HG03045 (cell line): Measurements from ENCODE around the gene PCSK4.
"Not testable (repeated sequence)": the region's sequence is repeated elsewhere in the genome, so short reads cannot be mapped to it uniquely, and the experiment has no call there.

Experiments used
- ATAC-seq: cut with Tn5 transposase; IDR thresholded peaks from one replicate; pipeline ENCODE4 v1.9.1; 2021; ENCODE audit warnings: mild to moderate bottlenecking, moderate library complexity; ENCODE audit not compliant: unreplicated experiment

The PCSK4 gene

DNA sequence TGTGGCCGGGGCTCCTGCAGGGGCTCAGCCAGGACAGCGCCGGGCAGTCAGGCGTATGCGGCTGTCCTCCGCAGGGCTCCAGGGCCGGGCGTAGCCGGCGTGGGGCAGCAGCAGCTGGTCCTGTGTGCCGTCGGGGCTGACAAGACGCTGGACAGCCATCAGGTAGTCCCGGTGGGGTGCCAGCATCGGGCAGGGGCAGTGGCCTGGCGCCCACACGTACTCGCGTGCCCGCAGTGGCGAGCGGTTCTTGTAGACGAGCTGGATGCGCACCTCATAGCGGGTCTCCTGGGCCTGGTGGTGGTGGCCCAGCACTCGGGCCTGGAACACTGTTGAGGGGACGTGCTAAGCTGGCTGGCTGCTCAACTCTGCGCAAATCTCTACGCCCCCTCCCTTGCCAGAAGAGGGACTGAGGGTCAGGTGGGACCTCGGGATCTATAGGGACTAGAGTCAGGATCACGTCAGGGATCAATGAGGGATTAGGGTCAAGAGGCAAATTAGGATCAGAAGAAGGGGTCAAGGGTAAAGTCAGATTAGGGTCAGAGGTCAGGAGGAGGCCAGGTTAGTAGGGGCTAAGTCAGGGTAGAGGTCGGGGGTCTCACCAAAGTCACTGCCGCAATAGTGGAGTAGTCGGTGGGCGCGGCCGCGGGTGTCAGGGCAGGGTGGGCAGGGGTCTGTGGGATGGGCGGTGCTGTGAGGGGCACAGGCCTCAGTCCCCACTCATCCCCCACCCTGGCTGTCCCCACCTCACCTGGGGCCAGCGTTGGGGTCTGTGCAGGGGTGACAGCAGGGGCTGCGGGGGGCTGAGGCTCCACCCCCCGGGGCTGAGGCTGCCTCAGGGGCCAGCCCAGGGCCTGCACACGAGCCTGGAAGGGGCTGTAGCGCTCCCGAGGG is 16.1 kb upstream of the PCSK4 start:
- ATAC-seq = no peak

DNA sequence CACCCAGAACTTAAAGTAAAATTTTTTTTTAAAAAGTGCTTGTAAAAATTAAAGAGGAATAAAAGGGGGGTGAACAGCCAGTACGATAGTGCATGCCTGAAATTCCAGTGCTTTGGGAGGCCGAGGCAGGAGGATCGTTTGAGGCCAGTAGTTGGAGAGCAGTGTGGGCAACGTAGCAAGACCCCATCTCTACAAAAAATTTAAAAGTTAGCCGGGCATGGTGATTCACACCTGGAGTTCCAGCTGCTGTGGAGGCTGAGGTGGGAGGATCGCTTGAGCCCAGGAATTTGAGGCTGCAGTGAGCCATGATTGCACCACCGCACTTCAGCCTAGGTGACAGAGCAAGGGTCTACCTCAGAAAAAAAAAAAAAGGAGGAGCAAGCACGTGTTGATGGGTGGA is 14.9 kb upstream of the PCSK4 start:
- no peak for ATAC-seq

DNA sequence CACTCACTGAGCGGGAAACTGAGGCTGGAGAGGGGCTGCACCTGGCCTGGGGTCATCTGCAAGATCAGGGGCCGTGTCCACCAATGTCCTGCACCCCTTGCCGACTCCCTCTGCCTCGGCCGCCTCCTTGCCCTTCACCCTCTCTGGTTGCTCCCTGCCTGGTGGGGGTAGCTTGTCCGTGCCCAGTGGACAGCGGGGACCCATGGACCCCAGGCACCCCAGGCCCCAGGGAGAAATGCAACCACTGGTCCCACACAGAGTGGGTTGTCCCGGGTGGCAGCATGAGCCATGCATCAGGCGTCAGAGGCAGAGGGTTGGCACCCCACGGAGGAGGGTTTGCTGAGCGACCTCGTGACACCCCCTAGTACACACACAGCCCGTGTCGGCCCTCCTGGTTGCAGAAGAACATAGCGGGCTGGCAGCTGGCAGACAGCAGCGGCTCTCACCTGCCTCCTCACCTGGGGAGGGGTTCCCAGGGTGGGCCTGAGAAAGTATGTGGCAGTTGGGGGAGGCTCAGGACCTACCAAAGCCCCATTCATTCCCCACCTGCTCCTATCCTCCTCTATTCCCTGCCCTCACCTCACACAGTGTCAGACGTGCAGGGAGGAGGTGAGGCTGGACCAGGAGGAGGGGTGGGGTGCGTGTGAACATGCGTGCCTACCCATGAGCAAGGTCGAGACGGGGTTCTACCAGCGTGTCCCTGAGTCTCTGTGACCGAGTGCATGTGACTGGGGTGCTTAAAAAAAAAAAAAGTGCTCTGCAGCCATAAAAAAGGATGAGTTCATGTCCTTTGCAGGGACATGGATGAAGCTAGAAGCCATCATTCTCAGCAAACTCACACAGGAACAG is 14.0 kb upstream of the PCSK4 start:
- no peak for ATAC-seq

DNA sequence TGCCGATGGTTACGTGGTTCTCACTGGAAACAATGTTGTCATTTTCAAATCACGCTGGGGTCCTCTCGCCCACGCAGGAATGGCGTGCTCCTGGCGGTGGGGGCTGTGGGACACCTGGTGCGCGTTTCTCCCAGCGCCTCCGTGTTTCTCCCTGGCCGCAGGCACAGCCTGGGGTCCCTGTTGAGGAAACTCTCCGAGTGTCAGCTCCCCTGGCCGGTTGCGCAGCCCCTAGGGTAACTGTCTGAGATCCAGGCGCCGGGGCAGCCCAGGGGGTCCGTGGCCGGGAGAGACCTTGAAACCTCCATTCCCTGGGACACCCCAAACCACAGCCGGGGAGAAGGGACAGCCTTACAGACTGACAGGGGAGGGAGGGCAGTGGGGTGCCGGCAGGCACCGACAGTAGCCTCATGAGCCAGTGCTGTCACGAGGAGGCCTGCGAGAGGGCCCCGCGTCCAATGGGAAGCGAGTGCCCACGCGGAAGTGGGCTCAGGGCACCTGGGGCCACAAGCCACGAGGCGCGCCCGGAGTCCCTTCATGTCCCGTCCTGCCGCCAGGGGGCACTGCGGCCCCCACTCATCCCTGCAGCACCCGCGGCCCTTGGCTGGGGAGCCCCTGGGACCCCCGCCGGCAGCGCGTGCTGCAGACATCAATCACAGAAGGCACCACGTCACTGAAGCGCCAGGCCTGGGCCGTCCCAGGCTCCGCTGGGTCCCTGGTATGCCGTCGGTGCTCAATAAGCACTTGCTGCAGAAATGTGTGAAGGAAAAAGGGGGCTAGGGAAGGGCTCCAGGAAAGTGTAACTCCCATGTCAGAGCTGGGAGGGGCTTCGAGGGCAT is 13.2 kb upstream of the PCSK4 start:
- no peak for ATAC-seq

GRCh38 chr19:1502433-1503088 is 12.4 kb upstream of the PCSK4 start:
- no peak for ATAC-seq

GRCh38 chr19:1501200-1501595 is 11.0 kb upstream of the PCSK4 start:
- no peak for ATAC-seq

GRCh38 chr19:1499231-1499630 is 9.1 kb upstream of the PCSK4 start:
- ATAC-seq = not testable (repeated sequence)

GRCh38 chr19:1497578-1498235 is 7.6 kb upstream of the PCSK4 start:
- no peak for ATAC-seq

DNA sequence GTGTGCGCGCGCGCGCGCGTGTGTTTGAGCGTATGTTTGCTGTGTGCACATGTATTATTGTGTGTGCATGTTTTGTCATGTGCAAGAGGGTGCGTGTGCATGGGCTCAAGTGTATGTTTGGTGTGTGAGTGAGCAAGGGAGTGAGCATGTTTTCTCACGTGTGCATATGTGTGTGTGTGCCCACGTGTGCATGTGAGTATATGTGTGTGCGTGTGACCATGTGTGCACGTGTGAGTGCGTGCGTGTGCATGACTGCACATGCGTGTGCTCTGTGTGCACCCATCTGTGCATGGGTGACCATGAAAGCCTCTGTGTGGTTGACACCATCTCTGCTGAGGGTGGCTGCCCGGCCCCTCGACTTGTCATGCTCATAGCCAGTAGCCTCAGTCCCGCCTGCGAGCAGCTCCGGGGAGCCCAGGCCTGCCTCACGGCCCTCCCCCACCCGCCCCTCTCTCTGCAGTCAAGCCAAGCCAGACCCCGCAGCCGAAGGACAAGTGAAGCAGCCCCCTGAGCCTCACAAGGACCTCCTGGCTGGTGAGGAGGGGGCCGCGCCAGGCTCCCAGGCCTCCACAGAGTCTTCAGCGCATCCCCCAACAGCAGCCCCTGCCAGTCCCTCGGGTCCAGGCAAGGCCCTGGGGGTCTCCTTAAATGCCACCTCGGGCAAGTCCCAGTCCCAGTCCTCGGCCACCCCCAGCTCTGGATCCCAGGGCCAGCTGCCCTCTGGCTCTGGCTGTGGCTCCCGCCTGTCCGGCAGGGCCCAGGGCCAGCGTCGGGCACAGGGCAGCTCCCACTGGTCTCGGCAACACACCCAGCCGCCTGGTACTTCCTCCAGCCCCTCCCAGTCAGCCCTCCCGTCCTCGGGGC is 6.8 kb upstream of the PCSK4 start:
- ATAC-seq = no peak

DNA sequence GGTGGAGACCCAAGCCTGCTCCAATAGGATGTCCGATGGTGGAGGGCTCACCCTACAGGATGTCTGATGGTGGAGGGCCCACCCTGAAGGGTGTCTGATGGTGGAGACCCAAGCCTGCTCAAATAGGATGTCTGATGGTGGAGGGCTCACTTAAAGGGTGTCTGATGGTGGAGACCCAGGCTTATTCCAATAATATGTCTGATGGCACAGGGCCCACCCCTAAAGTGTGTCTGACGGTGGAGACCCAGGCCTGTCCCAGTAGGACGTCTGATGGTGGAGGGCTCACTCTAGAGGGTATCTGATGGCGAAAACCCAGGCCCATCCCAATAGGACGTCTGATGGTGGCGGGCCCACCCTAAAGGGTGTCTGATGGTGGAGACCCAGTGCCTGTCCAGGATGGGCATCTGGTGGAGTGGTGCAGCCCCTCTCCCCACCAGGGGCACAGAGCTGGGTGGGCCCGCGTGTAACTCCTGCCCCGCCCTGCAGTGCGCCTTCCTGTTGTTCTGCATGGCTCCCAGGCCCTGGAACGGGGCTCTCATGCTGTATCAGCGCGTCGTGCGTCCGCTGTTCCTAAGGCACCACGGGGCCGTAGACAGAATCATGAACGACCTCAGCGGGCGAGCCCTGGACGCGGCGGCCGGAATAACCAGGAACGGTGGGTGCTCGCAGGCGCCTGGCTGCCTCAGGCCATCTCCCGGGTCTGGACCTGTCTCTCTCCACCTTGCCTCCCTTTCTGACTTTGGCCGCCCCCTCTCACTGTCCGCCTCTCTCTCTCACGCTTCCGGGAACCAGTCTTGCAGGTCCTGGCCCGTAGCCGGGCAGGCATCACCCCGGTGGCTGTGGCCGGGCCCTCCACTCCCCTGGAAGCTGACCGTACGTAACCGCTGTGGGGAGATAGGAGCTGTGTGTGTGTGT is 5.9 kb upstream of the PCSK4 start:
- ATAC-seq = no peak

GRCh38 chr19:1495051-1495798 is 5.1 kb upstream of the PCSK4 start:
- no peak for ATAC-seq

GRCh38 chr19:1494115-1494815 is 4.1 kb upstream of the PCSK4 start:
- ATAC-seq = no peak

GRCh38 chr19:1492474-1493006 is 2.4 kb upstream of the PCSK4 start:
- no peak for ATAC-seq

DNA sequence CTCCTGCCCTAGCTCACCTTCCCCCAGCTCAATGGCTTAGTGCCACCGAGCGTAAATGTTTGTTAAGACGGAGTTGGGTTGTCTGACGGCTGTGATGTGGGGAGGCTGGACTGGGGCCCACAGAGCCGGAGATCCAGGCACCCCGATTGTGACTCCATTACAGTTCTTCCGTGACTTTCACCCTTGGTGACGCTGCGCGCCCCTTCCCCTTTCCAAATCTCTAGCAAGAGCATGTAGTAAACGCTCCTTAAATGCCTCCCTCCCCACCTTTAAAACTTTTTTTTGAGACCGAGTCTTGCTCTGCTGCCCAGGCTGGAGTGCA is 1.7 kb upstream of the PCSK4 start:
- ATAC-seq = no peak

GRCh38 chr19:1491114-1491848 is 1.1 kb upstream of the PCSK4 start, which contains the start of gene REEP6:
REEP6 (plus strand) TSS chr19:1491181; CDS start chr19:1491270, 89 bp downstream.
- ATAC-seq = no peak
